SK-N-MC (cell line): ENCODE results near the gene PRTFDC1.

Experiments
- EZH2 ChIP-seq: fragments of 200-600 bp; sonication (generic); IDR thresholded peaks from one replicate; pipeline ENCODE4 v1.6.1; 2017; ENCODE audit warnings: antibody characterized with exemption
- POLR2AphosphoS5 ChIP-seq: IDR thresholded peaks from 2 replicates; pipeline ENCODE4 v1.6.1; 2012; ENCODE audit warnings: mild to moderate bottlenecking, low read depth, low read length, borderline replicate concordance

DNA sequence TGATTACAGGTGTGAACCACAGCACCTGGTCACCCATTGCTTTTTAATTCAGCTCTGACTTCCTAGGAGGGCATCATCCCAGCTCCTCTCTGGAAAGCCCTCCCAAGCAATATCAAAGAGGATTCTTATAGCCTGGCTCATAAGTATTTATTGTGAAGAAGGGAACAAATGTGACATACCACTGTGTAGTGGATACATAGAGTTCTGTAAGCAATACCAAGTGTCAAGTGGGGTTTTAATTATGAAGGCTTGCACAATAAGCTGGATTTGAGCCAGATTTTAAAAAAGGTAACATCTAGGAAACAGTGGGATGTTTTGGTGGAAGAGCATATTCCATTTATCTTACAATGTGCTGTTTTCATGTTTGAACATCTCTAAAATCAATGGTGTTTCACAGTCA, 19.0 kb upstream of the PRTFDC1 start:
- TF ChIP-seq EZH2 = no peak
- no peak for TF ChIP-seq POLR2AphosphoS5
